HepG2 (cell line): ENCODE data around the gene TTC6. TPM values are rescaled to one million over a fixed set of nuclear protein-coding genes. Genes with fewer than 3 reads are reported as not detected.

Source experiments
- ESRRA ChIP-seq: sonication (generic); formaldehyde crosslinking; IDR thresholded peaks from 2 replicates; pipeline ENCODE4 v1.5.1; 2020; ENCODE audit warnings: mild to moderate bottlenecking, low read depth, missing genetic modification reagents
- FLYWCH1 ChIP-seq: sonication (generic); formaldehyde crosslinking; IDR thresholded peaks from 2 replicates; pipeline ENCODE4 v1.8.1; 2023; ENCODE audit warnings: mild to moderate bottlenecking, missing genetic modification reagents
- GABPA ChIP-seq, 2 experiments: IDR thresholded peaks; 2 replicates each; pipeline ENCODE4 v1.6.1; 2011 to 2016; ENCODE audit warnings: low read depth in 2 of 2, low read length in 1 of 2, missing biosample characterization in 1 of 2, missing genetic modification characterization in 1 of 2
- HOXA9 ChIP-seq: sonication (generic); formaldehyde crosslinking; IDR thresholded peaks from 2 replicates; pipeline ENCODE4 v1.8.1; 2022; ENCODE audit warnings: missing genetic modification reagents, mild to moderate bottlenecking, moderate library complexity, borderline replicate concordance
- KDM5A ChIP-seq: fragments of 200-600 bp; sonication (generic); IDR thresholded peaks from 2 replicates; pipeline ENCODE4 v1.7.0; 2018; ENCODE audit warnings: antibody characterized with exemption, mild to moderate bottlenecking, low read length, borderline replicate concordance
- MIER2 ChIP-seq: IDR thresholded peaks from 2 replicates; pipeline ENCODE4 v1.6.1; 2016; ENCODE audit warnings: missing biosample characterization, missing genetic modification reagents
- MLLT10 ChIP-seq: sonication (generic); formaldehyde crosslinking; IDR thresholded peaks from 2 replicates; pipeline ENCODE4 v1.4.0; 2020; ENCODE audit warnings: missing genetic modification reagents
- NKX3-1 ChIP-seq: sonication (generic); formaldehyde crosslinking; IDR thresholded peaks from 2 replicates; pipeline ENCODE4 v1.5.0; 2020; ENCODE audit warnings: missing genetic modification reagents
- PCBP1 ChIP-seq: fragments of 200-400 bp; formaldehyde crosslinking; IDR thresholded peaks from 2 replicates; pipeline ENCODE4 v1.6.1; 2017; ENCODE audit warnings: mild to moderate bottlenecking, low read depth, low read length, borderline replicate concordance
- RCOR2 ChIP-seq: IDR thresholded peaks from 2 replicates; pipeline ENCODE4 v1.6.1; 2016; ENCODE audit warnings: missing biosample characterization, missing genetic modification reagents
- RELA ChIP-seq: sonication (generic); formaldehyde crosslinking; IDR thresholded peaks from 2 replicates; pipeline ENCODE4 v1.4.0; 2020; ENCODE audit warnings: missing genetic modification reagents
- RNF2 ChIP-seq: fragments of 450-650 bp; conservative IDR thresholded peaks from 2 replicates; pipeline ENCODE4 v1.6.1; 2016; ENCODE audit warnings: low read depth
- SALL2 ChIP-seq: sonication (generic); formaldehyde crosslinking; IDR thresholded peaks from 2 replicates; pipeline ENCODE4 v1.8.1; 2023; ENCODE audit warnings: mild to moderate bottlenecking, missing genetic modification reagents, inconsistent platforms
- TBX2 ChIP-seq: sonication (generic); formaldehyde crosslinking; IDR thresholded peaks from 2 replicates; pipeline ENCODE4 v1.5.0; 2020; ENCODE audit warnings: missing genetic modification reagents, mild to moderate bottlenecking, borderline replicate concordance
- TCF7L2 ChIP-seq: IDR thresholded peaks from 2 replicates; pipeline ENCODE4 v1.6.1; 2011; ENCODE audit warnings: mild to moderate bottlenecking, low read depth, low read length, moderate library complexity
- ZNF326 ChIP-seq: sonication (generic); formaldehyde crosslinking; IDR thresholded peaks from 2 replicates; pipeline ENCODE4 v1.4.0; 2020; ENCODE audit warnings: missing genetic modification reagents, borderline replicate concordance
- ZNF546 ChIP-seq: sonication (generic); formaldehyde crosslinking; conservative IDR thresholded peaks from 2 replicates; pipeline ENCODE4 v1.8.1; 2023; ENCODE audit warnings: mild to moderate bottlenecking, missing genetic modification reagents
- ZNF605 ChIP-seq: sonication (generic); formaldehyde crosslinking; IDR thresholded peaks from 2 replicates; pipeline ENCODE4 v1.8.0; 2022; ENCODE audit warnings: mild to moderate bottlenecking, missing genetic modification reagents
- ZNF713 ChIP-seq: sonication (generic); formaldehyde crosslinking; IDR thresholded peaks from 2 replicates; pipeline ENCODE4 v1.4.0; 2020; ENCODE audit warnings: mild to moderate bottlenecking, missing genetic modification reagents
- ZNF761 ChIP-seq: sonication (generic); formaldehyde crosslinking; conservative IDR thresholded peaks from 2 replicates; pipeline ENCODE4 v1.4.0; 2020; ENCODE audit warnings: mild to moderate bottlenecking, missing genetic modification reagents
- ZSCAN20 ChIP-seq: sonication (generic); formaldehyde crosslinking; IDR thresholded peaks from 2 replicates; pipeline ENCODE4 v1.4.0; 2020; ENCODE audit warnings: missing genetic modification reagents, mild to moderate bottlenecking, borderline replicate concordance
- polyA plus RNA-seq, 8 experiments: library from polyadenylated mRNA; depleted of rRNA in 3 of 8; stranded (reverse) in 7 of 8; unstranded in 1 of 8; fragments of >200 nt; fragmentation: Illumina TruSeq in 4 of 8; extraction: Trizol in 4 of 8; gene quantifications; 2 replicates each; pipeline versions ENCODE4 v1.2.1 to v1.2.3, GENCODE V29; 2011 to 2016; ENCODE audit warnings: low read depth in 4 of 8, missing spikeins in 1 of 8, mixed read lengths in 1 of 8; ENCODE audit not compliant: insufficient read depth in 1 of 8
- total RNA-seq, 5 experiments: library from RNA; depleted of rRNA; stranded (reverse); fragments of >200 nt; fragmentation: Illumina TruSeq; extraction: Trizol; gene quantifications; 2 replicates each; pipeline ENCODE4 v1.2.3, GENCODE V29; 2016; ENCODE audit warnings: low read depth in 1 of 5
- TF ChIP-seq, protein P1 (sequence below): sonication (generic); formaldehyde crosslinking; IDR thresholded peaks from 2 replicates; pipeline ENCODE4 v1.4.0; 2020; ENCODE audit warnings: low read depth, missing genetic modification reagents
- TF ChIP-seq, protein P2 (sequence below): sonication (generic); formaldehyde crosslinking; IDR thresholded peaks from 2 replicates; pipeline ENCODE4 v1.4.0; 2020; ENCODE audit warnings: missing genetic modification reagents; ENCODE audit errors: not compliant biosample characterization
- TF ChIP-seq, protein P3 (sequence below): sonication (generic); formaldehyde crosslinking; IDR thresholded peaks from 2 replicates; pipeline ENCODE4 v1.5.0; 2020; ENCODE audit warnings: mild to moderate bottlenecking, missing genetic modification reagents

Gene TTC6
- total and polyA plus RNA-seq, 2 of the 13 experiments (the other 11 are each of a cell fraction or from before 2014, with no cell fraction given): 9.3 to 27.4 TPM

DNA sequence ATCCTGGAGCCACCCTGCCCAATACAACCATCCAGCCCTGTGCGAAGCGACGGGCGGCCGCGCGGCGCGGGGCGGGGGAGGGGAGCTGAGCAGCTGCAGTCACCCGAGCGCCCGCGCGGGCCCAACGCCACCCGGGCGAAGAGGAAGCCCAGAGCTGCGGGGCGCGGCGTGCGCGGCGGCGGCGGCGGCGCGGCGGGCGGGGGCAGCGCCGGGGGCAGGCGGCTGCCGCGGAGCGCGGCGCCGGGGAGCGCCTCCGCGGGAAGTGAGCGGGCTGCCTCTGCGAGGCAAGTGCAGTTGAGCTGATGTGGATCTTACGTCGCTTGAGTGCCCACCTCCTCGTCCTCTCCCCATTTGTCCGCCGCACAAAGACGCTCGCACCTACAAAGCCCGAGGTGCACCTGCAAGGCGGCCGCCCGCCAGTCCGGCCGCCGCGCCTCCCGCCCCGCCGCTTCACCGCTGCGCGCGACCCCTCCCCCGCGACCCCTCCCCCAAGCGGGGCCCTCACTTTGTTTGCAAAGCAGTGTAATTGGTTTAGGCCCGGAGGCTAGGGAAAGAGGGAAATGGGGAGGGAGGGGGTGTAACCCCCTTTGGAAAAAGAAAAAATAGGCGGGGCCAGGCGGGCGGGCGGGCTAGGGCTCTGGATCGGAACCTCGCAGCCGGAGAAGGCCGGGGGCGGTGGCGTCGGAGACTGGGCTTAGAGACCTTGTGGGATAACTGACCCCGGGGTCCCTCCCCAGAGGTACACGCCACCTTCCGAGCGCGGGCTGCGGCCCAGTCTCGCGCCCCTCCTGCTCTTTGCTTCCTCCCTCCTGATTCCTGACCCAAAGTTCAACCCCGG, at the start of gene TTC6, which contains the start of gene FOXA1 (continued):
- TF ChIP-seq, protein P1, sequence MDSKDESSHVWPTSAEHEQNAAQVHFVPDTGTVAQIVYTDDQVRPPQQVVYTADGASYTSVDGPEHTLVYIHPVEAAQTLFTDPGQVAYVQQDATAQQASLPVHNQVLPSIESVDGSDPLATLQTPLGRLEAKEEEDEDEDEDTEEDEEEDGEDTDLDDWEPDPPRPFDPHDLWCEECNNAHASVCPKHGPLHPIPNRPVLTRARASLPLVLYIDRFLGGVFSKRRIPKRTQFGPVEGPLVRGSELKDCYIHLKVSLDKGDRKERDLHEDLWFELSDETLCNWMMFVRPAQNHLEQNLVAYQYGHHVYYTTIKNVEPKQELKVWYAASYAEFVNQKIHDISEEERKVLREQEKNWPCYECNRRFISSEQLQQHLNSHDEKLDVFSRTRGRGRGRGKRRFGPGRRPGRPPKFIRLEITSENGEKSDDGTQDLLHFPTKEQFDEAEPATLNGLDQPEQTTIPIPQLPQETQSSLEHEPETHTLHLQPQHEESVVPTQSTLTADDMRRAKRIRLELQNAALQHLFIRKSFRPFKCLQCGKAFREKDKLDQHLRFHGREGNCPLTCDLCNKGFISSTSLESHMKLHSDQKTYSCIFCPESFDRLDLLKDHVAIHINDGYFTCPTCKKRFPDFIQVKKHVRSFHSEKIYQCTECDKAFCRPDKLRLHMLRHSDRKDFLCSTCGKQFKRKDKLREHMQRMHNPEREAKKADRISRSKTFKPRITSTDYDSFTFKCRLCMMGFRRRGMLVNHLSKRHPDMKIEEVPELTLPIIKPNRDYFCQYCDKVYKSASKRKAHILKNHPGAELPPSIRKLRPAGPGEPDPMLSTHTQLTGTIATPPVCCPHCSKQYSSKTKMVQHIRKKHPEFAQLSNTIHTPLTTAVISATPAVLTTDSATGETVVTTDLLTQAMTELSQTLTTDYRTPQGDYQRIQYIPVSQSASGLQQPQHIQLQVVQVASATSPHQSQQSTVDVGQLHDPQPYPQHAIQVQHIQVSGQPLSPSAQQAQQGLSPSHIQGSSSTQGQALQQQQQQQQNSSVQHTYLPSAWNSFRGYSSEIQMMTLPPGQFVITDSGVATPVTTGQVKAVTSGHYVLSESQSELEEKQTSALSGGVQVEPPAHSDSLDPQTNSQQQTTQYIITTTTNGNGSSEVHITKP (CRISPR knock-in tag): no peak
- TF ChIP-seq TBX2 (CRISPR knock-in tag) (no peak; the same call in 1 of the 2 replicates), MIER2 (CRISPR knock-in tag) (no peak), MLLT10 (CRISPR knock-in tag) (no peak), ZNF713 (CRISPR knock-in tag) (no peak), ZNF546 (CRISPR knock-in tag) (no peak; the same call in 1 of the 2 replicates), SALL2 (CRISPR knock-in tag) (peak; percentile 62; the same call in 1 of the 2 replicates), ZNF605 (CRISPR knock-in tag) (peak; percentile 87), RCOR2 (no peak; the same call in 1 of the 2 replicates), NKX3-1 (0 out of 2 replicates have a peak, but pooled peaks have one; percentile 38), HOXA9 (no peak), FLYWCH1 (CRISPR knock-in tag) (peak; percentile 97; the same call in 1 of the 2 replicates), PCBP1 (peak; percentile 86; the same call in 1 of the 2 replicates), KDM5A (no peak), ZSCAN20 (CRISPR knock-in tag) (0 out of 2 replicates have a peak, but pooled peaks have one; percentile 13), RNF2 (no peak), RELA (CRISPR knock-in tag) (peak; percentile 31; the same call in 1 of the 2 replicates), ESRRA (CRISPR knock-in tag) (no peak), GABPA (IDR thresholded peaks at IDR 0.05; ENCODE audit: low read depth, low read length) (no peak), GABPA (CRISPR knock-in tag; IDR thresholded peaks at IDR 0.05; ENCODE audit: low read depth) (no peak), ZNF326 (no peak), TCF7L2 (no peak), ZNF761 (CRISPR knock-in tag) (no peak)
- TF ChIP-seq, protein P2, sequence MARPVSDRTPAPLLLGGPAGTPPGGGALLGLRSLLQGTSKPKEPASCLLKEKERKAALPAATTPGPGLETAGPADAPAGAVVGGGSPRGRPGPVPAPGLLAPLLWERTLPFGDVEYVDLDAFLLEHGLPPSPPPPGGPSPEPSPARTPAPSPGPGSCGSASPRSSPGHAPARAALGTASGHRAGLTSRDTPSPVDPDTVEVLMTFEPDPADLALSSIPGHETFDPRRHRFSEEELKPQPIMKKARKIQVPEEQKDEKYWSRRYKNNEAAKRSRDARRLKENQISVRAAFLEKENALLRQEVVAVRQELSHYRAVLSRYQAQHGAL (CRISPR knock-in tag): no peak
- TF ChIP-seq, protein P3, sequence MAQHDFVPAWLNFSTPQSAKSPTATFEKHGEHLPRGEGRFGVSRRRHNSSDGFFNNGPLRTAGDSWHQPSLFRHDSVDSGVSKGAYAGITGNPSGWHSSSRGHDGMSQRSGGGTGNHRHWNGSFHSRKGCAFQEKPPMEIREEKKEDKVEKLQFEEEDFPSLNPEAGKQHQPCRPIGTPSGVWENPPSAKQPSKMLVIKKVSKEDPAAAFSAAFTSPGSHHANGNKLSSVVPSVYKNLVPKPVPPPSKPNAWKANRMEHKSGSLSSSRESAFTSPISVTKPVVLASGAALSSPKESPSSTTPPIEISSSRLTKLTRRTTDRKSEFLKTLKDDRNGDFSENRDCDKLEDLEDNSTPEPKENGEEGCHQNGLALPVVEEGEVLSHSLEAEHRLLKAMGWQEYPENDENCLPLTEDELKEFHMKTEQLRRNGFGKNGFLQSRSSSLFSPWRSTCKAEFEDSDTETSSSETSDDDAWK (CRISPR knock-in tag): no peak
